HG03439 (cell line): ENCODE measurements around the gene TMEM272.
"Not testable (repeated sequence)": the region's sequence is repeated elsewhere in the genome, so short reads cannot be mapped to it uniquely, and the experiment has no call there.

Experiments
- ATAC-seq: cut with Tn5 transposase; IDR thresholded peaks from one replicate; pipeline ENCODE4 v1.9.1; 2021; ENCODE audit warnings: mild to moderate bottlenecking, moderate library complexity; ENCODE audit not compliant: unreplicated experiment

Gene TMEM272

DNA sequence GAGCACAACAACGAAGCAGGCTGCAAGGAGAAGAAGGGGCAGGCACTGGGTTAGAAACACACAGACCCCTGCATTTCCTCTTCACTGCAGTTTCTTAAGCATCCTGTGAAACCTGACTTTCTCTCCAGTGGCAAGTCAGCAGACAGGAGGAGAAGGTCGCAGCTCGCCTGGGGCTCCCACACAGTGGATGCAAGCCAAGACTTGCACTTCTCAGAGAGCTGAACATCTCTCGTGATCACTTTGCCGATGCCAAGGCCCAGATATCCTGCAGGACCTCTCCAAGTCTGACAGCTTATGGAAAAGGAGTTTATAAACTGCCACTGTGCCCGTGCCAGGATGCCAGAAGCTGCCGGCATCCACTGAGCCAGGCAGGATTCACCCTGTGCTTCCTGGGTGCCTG lies 18.4 kb downstream of the TMEM272 start:
- no peak for ATAC-seq

- no peak for ATAC-seq
Observed at GRCh38 chr13:51825681-51826254, 19.2 kb downstream of the TMEM272 start.

GRCh38 chr13:51825165-51825592 lies 19.8 kb downstream of the TMEM272 start:
- ATAC-seq, result no peak

DNA sequence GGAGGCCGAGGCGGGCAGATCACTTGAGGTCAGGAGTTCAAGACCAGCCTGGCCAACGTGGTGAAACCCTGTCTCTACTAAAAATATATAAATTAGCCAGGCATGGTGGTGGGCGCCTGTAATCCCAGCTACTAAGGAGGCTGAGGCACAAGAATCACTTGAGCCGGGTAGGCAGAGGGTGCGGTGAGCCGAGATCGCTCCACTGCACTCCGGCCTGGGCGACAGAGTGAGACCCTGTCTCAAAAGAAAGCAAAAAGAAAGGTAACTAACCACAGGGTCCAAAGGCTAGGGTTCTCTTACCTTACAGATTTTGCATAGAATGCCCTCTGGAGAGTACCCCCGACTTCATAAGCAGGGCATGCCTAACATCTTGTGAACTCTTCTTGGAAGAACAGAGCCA lies 20.3 kb downstream of the TMEM272 start:
- not testable (repeated sequence) for ATAC-seq

DNA sequence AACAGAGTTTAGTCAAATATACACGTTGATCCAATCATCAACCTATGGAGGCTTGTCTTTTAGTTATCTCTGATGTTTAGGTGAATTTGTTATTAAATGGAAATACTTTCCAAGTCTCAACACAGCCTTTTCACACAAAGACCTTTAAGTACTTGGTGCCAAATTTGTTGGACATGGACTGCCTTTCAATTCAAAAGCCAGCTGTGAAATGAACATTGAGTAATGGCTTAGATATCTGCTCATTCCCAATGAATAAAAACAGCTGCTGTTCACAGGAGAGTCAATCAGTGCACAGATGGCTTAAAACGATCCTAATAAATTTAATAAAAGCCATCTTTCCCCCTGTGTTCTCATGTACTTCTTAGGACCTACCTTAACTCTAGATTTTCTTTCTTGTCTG lies 21.1 kb downstream of the TMEM272 start:
- ATAC-seq, result no peak

GRCh38 chr13:51823359-51823758 lies 21.6 kb downstream of the TMEM272 start:
- ATAC-seq, result no peak

DNA sequence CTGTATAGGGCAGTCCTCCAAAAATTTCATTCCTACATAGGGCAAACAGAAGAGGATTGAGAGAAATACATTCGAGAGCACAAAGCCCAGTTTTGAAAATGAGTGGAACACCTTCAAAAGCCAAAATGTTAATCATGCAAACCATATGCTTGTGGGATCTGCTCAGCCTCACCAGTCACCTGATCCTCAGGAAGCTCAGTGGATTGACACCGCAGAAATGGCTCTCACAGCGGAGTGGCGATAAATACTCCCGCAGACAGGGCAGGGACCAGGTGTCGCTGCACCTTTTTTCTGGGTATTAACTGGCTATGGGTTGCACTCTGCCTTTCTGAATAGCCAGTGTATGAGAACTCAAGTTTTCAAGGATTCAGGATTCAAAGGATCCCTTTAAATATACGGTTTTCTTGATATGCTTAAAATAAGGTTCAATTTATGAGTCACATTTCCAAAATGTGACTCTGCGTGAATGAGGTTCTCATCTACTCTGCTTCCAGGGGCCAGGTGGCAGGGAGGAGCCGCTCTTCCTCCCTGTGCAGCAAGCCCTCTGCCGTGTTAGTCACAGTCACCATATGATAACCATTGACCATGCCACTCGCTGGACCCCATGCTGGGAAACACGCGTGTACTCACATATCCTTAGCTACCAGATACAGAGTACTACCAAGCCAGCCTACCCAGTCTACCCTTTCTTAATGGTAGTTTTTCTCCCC lies 22.7 kb downstream of the TMEM272 start:
- no peak for ATAC-seq

GRCh38 chr13:51821606-51822005 lies 23.4 kb downstream of the TMEM272 start:
- ATAC-seq, result no peak

GRCh38 chr13:51820016-51820597 lies 24.9 kb downstream of the TMEM272 start:
- ATAC-seq, result no peak

GRCh38 chr13:51819544-51819943 lies 25.4 kb downstream of the TMEM272 start:
- no peak for ATAC-seq

GRCh38 chr13:51818781-51819511 lies 26.0 kb downstream of the TMEM272 start:
- ATAC-seq, result no peak

DNA sequence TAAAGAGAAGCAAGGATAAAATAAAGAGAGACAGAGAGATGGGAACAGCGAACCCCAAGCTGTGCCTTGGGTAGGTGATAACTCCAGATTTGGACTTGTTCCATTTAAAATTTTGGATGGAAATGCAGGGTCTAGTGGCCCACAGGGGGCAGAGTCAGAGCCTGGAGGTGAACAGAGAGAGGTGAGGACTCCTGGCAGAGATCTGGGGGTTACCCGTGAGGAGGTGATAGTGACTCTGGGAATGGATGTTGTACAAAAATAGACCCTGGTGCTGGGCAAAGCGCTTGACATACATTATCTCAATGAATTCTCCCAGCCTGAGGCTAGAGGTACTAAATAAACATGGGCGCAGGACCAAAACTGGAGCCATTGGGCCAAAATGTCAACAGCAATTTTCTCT lies 26.7 kb downstream of the TMEM272 start:
- no peak for ATAC-seq

- no peak for ATAC-seq
Observed at GRCh38 chr13:51817717-51818116, 27.3 kb downstream of the TMEM272 start.

DNA sequence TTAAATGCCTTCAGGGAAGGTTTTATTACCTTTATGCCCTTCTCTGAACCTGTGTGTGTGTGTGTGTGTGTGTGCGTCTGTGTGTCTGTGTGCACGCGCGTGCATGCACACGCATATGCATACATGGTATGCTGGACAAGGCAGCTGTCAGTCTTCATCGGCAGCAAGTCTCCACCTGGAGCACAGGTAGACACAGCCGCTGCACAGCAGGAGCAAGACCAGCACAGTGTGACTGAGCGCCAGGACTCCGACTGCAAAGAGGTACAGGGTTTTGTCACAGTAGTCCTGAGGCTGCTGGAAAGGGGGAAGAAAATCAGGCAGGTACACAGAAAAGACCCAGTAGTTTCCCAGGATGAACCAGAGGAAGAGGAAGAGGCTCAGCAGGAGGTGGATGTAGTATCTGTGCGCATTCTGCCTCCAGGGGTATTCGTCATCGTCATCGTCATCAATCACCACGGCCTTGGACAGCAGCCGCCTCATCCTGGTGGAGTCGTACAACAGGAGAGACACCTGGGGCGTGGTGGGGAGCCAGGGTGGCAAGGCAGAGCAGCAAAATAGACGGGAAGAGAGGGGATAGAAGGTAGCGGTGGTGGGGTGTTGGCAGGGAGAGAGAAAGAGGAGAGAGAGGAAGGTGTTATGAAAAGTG lies 28.2 kb downstream of the TMEM272 start:
- ATAC-seq, result no peak

GRCh38 chr13:51815848-51816247 lies 29.1 kb downstream of the TMEM272 start:
- no peak for ATAC-seq

- ATAC-seq, result peak; percentile 76
Observed at GRCh38 chr13:51814825-51815650, 29.9 kb downstream of the TMEM272 start.

- no peak for ATAC-seq
Observed at GRCh38 chr13:51814071-51814470, 30.9 kb downstream of the TMEM272 start.

DNA sequence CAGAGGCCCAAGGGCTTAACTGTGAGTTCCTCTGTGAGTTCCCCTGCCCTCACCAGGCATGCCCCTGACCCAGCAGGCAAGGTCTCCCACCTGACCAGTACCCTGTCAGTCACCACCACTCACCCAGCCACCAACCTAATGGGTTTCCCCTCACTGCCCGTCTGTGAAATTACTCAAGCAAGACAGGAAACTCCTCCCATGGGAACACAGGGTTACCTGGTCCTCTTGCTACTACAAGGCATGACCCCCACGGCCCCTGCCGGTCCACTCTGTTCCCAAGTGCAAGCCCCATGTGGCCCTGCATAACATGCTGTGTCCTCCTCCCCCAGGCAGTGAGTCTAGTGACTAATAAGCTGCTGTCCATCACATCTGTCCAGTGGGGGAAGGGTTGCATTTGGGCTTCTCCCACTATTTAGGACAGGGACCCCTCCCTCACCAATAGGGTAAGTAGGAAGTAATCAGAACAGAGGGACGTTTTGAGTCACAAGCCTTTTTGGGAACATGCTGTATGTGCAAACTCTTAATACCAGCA lies 33.0 kb downstream of the TMEM272 start:
- no peak for ATAC-seq

DNA sequence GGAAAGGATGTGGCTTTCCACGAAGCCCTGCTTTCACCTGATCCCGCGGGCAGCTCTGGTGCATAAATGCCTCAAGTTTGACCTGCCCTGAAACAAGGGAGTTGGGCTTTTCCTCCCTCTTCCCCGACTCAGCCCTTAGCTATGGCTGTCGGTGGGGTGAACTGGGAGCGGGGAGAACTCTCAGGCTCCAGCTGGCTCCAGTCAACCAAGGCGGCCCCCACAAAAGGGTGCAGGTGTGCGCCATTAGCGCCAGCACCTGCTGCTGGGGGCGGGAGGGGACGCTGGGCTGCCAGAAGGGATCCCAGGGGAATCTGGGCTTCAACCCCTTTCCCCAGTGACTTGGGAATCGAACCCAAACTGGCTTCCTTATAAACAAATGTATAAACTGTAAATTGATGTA lies 33.9 kb downstream of the TMEM272 start:
- no peak for ATAC-seq

GRCh38 chr13:51808811-51809210 lies 36.2 kb downstream of the TMEM272 start:
- ATAC-seq, result no peak
